HG02840 (cell line): ENCODE measurements around the gene GHITM.

Experiments used
- ATAC-seq: cut with Tn5 transposase; IDR thresholded peaks from one replicate; pipeline ENCODE4 v1.9.1; 2021; ENCODE audit warnings: mild to moderate bottlenecking, moderate library complexity, moderate number of reproducible peaks; ENCODE audit not compliant: unreplicated experiment, low FRiP score

GHITM gene

DNA sequence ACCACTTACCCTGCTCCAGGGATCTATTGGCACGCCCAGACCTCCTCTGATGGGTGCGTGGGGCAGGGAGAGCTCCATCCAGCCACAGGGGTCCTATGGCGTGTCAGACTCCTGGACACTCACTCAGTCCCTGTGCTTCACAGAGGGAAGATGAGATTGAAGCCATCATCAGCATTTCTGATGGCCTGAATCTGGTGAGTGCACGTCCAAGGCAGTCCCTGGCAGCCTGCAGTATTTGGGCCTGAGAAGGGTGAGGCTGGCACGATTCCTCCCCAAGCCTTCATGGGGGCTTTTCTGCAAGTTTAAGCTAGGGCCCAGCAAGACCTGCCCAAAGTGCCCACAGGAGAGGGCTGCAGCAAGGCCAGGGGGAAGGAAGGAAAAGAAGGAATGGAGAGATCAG, 58.3 kb downstream of the GHITM start:
- ATAC-seq = no peak

DNA sequence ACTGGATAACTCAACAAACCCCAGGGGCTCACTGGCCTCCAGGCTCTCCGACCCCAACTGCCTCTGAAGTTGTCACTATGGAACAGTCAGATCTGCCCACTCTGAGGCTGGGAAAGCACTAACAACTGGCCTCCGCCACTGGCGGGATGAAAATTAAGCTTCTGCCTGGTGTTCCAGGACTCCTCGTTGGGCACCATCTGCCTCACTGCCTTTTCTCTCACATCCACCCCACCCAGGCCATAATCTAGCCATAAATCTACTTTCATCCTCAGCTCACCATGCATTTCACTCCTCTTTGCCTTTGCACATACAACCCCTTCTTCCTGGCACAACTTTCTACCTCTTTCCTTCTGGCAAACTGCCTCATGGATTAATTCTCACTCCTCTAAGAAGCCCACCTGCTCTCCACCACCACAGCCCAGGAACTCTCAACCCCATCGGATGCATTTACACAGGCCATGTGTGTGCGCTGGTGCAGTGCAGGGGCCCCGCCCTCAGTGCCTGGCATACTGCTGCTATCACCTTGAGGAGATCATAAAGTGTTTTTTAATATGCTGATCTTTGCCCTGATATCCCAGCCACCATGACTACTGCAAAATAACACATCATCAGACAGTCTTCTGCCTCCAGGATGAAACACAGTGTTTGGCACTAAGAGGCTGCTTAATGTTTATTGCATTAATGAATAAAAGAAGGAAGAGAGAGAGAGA, 59.1 kb downstream of the GHITM start:
- ATAC-seq = no peak

DNA sequence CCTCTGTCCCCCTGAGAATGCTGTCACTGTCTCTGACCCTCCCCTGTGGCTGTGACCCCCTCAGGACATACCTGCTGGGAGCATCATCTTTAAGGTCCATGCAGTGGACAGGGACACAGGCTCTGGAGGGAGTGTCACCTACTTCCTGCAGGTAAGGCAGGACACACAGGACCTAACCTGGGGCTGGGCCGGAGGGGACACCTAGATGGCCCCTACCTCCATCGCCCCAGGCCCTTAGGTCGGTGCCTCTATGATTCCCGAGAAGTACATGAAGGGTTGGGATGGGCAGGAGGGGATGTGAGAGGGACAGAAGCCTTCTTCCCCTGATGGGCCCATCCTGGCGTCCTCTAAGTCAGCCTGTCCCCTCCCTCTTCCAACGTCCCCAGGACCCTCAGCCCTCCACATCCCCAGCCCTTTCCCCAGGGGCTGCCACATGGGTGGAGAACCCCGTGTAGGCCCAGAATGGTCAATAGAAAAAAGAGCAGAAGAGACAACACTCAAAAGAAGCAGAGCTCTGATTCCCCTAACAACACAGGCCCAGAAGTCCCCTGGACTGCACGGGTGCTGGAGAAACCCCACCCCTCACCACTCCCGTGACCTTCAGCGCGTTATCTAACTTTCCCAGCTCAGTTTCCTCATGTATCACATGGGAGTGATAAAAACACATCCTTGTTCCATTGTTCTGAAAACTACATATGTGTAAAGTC, 61.4 kb downstream of the GHITM start:
- ATAC-seq = no peak

DNA sequence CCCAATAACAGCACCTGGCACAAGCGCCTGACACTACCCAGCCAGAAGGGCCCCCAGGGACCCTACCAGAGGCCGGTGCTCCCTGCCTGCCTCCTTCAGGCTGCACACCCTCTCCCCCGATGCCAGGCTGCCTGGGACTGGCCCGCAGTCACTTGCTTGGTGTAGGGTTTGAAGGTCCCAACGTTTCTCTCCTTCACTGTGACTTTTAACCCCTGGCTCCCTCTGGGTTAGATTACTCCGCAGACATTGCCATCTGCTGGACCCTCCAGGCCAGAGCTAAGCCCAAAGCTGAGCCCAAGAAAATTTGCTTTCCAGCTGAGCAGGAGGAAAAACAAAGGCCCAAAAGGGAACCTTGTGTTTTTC, 61.9 kb downstream of the GHITM start:
- no peak for ATAC-seq

DNA sequence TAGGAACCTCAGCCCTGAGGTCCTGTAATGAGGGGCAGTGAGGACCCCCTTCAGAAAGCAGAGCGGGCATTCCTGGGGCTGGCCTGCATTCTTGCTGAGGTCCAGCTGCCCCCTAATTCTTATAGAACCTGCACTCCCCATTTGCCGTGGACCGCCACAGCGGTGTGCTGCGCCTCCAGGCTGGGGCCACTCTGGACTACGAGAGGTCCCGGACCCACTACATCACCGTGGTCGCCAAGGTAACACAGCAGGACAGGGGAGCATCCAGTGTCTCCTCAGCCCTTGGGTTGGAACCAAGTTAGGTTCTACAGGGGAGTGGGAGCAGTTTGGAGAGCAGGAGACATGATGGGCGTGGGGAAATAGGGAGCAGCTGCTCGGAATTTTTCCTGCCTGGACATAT, 62.4 kb downstream of the GHITM start:
- no peak for ATAC-seq

DNA sequence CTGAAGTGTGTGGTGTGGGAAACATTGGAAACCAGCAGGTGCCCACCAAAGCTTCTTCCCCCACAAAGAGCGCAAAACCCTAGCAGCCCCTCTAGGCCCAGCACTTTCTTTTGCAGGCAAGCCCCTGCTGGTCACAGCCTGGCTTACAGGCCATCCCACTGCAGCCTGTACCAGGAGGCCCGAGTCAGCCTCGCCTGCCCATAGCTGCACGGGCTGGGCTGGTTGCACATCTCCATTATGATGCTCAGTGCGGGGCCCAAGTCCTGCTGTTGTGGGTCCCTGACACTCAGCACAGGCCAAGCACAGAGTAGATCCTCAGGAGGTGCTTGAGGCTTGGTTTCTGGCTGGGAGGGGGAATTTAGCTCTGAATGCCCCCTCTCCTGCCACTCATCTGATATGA, 63.0 kb downstream of the GHITM start:
- no peak for ATAC-seq
